ENCODE data around the gene SPATS2.

Gene SPATS2

DNA sequence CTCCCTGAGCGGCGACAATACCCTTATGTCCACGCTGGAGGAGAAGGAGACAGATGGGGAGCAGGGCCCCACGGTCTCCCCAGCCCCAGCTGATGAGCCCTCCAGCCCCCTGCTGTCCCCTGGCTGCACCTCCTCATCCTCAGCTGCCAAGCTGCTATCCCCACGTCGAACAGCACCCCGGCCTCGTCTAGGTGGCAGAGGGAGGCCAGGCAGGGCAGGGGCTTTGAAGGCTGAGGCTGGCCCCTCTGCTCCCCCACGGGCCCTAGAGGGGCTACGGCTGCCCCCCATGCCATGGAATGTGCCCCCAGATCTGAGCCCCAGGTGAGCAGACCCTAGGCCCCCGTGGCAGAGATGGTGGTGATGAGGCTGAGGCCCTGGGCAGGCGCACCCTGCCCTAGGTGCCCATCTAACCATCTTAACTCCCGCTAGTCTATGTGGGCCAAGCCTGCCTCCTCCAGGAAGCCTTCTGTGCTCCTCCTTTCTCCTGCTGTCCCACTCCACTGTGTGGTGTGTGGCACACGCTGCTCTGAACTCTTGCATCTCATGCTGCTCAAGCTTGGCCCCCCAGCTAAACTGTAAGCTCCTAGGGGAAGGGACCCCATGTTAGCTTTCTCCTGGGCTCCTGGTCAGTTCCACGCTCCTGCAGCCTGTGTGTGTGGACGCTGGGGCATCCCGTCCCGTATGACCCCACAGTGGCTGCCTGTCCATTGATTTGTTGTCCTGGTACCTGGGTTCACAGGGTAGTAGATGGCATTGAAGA lies 188.5 kb downstream of the SPATS2 start:
- DNase-seq (ENCODE audit: low read depth, low spot score): no peak

DNA sequence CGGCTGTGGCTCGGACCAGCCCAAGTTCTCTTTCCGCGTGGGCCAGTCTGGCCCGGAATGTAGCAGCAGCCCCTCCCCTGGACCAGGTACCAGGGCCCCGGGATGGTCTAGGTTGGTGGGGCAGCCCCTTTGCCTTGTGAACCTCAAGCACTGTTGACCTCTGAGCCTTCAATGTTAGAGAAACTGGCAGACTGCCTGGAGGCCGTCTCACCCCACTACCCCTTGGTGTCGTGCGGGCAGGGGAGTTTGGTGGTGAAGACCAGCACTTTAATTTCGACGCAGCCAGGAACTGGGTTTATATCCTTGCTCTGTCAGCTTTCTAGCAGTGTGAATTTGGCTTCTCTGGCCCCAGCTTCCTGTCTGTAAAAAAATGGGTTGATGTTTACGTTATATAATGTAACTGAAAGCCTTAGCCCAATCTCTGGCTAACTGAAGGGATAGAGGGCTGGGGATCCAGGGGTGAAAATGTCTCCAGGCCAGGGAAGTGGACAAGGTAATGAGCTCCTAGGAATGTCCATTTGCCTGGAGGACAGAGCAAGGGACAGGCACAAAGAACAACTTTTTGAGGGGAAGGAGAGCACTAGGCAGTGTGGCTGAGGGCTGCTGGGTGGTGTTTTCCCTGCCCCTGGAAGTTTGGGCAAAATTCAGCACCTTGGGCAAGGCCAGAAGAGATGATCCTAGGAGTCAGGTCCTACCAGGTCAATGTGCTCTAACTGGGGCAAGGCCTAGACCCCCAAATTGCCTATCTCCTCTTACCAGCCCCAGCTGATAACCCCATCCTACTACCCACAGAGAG lies 189.3 kb downstream of the SPATS2 start:
- DNase-seq (ENCODE audit: low read depth, low spot score): no peak

GRCh38 chr12:49557187-49557916 lies 190.1 kb downstream of the SPATS2 start:
- no peak for DNase-seq (ENCODE audit: low read depth, low spot score)

DNA sequence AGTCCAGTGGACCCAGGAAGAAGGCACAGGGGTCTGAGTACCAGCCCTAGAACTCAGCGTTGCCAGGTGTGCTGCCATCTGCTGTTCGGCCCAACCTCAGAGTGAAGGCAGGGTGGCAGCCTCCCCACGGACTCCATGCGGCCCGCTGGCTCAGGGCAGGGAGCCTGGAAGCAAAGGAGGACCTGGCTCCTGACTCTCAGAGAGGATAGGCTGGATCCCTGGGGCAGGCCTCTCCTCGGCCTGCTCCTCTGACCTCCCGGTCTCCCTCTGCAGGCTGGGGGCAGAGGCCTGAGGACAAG lies 190.6 kb downstream of the SPATS2 start:
- no peak for DNase-seq (ENCODE audit: low read depth, low spot score)

GRCh38 chr12:49558526-49558925 lies 191.3 kb downstream of the SPATS2 start:
- no peak for DNase-seq (ENCODE audit: low read depth, low spot score)

GRCh38 chr12:49559011-49559675 lies 191.9 kb downstream of the SPATS2 start:
- DNase-seq (ENCODE audit: low read depth, low spot score): no peak

DNA sequence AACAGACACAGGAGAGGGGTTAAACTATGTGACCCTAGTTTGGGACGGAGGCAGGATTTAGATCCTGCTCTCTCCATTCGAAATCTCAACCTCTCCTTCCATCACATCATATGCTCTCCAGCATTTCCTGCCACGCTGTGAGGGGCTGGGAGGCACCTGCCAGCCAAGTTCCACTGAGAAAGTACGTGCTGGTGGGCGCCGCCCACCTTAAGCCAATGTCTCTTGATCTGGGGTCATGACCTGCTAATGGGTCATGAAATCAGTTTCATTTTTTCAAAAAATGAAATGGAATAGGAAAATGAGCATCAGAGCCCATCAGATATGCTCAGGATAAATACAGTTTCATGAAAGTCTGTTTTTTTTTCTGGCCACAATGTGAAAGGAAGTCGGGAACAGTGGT lies 193.4 kb downstream of the SPATS2 start:
- DNase-seq (ENCODE audit: low read depth, low spot score): no peak

DNA sequence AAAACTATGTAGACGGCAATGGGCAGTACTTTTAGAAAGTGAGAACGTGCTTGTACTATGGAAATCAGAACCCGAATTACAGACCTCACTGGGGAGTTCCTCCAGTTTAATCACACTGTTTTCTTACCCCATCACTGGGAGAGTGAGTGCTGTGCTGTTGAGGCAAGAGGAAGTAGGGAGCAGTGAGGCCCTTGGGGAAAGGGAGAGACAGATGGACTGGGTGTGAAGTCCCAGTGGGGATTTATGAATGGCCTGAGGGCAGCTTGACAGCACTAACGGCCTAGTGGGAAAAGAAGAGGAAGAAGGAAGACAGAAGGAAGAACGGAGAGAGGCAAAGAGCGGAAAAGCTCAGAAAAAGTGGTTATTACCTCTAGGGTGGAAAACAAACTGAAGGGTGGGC lies 195.0 kb downstream of the SPATS2 start:
- DNase-seq (ENCODE audit: low read depth, low spot score): no peak

- DNase-seq (ENCODE audit: low read depth, low spot score): no peak
Measured at GRCh38 chr12:49562831-49563230, 195.6 kb downstream of the SPATS2 start.

DNA sequence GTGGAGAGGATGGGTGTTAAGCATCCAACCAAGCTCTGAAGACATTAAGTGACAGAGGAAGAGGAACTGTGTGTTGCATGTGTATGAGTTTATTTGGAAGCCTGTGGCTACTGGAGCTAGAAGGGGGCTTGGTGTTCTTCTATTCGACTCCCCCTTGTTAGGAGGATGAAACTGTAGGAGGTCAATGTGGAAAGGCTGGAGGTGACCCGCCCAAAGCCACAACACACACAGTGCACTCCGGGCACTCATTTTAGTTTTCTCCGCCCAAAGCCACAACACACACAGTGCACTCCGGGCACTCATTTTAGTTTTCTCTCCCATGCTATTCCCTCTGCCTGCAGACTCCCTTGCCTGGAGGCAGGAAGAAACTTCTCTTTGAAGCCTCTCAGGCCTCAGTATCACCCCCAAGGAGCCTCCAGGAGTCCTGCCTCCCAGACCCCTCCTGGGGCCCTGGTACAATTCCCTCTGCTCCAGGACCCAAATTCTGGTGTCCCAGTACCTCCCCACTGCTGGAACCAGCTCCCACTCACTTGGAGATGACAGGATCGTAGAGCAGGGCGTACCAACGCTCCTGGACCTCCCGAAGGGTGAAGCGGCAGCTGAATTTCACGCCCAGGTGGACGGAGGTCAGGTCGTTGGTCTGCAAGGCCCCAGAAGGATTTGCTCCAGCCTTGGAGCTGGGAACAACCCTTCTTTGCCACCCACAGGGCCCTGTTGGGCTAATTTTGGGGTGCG lies 196.9 kb downstream of the SPATS2 start:
- no peak for DNase-seq (ENCODE audit: low read depth, low spot score)

DNA sequence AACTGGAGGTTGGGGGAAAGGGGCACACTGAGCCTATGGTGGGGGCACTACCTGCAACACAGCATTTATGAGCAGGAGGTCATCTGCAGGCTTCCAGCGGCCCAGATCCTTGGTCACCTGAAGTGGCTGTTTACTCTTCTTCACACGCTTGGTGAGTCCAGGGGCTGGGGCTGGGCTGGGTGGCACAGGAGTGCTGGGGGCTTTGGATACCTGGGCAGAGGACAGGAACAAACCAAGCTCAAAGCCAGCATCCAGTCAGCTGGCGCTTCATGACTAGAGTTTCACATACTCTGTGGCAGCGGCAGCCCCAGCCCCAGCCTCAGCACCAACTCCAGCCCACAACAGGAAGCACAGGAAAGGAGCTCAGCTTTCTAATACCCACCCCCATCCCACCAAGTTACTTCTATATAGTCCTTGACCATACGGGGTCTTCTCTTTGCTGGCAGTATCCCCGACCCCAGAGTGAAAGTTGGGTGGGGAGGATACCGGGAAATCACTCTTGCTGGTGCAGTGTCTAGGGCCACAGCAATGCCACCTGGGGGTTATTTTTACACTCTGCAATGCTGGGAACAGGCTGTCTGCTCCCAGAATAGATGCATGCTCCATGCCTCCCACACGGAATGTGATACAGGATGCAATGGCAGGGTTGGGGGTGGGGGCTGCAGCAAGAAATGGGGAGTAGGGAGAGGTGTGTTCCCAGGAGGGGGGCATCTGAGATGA lies 197.6 kb downstream of the SPATS2 start:
- DNase-seq (ENCODE audit: low read depth, low spot score): no peak

- no peak for DNase-seq (ENCODE audit: low read depth, low spot score)
Measured at GRCh38 chr12:49565406-49566265, 198.4 kb downstream of the SPATS2 start.

DNA sequence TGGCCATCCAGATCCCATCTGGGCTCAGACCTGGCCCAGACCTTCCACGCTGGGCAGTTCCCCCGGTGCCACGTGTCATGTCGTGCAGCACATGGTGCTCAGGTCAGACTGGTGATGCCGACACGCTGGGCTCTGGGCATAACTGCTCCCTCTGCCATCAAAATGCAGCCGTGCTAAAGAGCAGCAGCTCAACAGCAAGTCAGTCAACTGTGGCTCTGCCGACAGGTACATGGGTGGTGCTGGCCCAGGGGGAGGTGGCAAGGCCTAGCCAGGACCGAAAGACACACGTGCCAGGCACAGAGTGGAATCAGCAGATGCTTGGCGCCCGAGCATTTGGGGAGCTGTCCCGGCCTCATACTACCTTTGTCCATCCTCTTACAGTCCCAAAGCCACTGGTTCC lies 199.1 kb downstream of the SPATS2 start:
- no peak for DNase-seq (ENCODE audit: low read depth, low spot score)

GRCh38 chr12:49567302-49567610 lies 200.0 kb downstream of the SPATS2 start:
- no peak for DNase-seq (ENCODE audit: low read depth, low spot score)

- peak; percentile 75 for DNase-seq (ENCODE audit: low read depth, low spot score)
Measured at GRCh38 chr12:49567611-49568441, 200.6 kb downstream of the SPATS2 start, which contains the start of gene MCRS1. TSS of gene MCRS1 (minus strand) at chr12:49568142. CDS start at chr12:49566731, 1,411 bp downstream.

GRCh38 chr12:49568442-49569162 lies 201.3 kb downstream of the SPATS2 start:
- DNase-seq (ENCODE audit: low read depth, low spot score): no peak

Measured in iPS DF 19.7 (cell line).